ENCODE measurements around the gene CEP63.

The CEP63 gene

DNA sequence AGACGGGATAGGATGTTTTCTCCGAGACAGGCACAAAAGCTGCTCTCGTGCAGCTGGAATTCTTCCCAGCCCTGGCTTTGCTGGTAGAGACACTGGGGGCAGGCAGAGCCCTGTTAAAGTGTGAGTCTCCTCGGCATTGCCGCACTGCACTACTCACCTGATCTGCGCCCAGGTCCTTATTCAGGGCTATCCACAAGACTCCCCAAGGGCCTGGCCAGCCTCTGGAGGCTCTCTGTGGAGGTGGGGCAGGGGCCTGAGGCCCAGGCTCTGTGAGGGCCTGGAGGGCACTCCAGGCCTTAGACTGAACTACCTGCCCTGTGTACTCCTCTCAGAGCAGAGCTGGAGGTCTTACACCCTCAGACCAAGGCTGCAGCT lies 116.6 kb downstream of the CEP63 start:
- no peaks in the 10 kb centered on the region for H3K9me3 Mint-ChIP-seq
- H3K4me1 Mint-ChIP-seq = peaks cover 19% of the 10 kb centered on the region
- no peaks in the 10 kb centered on the region for H3K36me3 Mint-ChIP-seq (ENCODE audit: low read depth)
- H3K4me3 Mint-ChIP-seq = no peak overlapping the region
- H3K27ac Mint-ChIP-seq = no peak overlapping the region
- peaks cover 15% of the 10 kb centered on the region for H3K27me3 Mint-ChIP-seq (ENCODE audit: low read depth)
- TF ChIP-seq, protein P1, sequence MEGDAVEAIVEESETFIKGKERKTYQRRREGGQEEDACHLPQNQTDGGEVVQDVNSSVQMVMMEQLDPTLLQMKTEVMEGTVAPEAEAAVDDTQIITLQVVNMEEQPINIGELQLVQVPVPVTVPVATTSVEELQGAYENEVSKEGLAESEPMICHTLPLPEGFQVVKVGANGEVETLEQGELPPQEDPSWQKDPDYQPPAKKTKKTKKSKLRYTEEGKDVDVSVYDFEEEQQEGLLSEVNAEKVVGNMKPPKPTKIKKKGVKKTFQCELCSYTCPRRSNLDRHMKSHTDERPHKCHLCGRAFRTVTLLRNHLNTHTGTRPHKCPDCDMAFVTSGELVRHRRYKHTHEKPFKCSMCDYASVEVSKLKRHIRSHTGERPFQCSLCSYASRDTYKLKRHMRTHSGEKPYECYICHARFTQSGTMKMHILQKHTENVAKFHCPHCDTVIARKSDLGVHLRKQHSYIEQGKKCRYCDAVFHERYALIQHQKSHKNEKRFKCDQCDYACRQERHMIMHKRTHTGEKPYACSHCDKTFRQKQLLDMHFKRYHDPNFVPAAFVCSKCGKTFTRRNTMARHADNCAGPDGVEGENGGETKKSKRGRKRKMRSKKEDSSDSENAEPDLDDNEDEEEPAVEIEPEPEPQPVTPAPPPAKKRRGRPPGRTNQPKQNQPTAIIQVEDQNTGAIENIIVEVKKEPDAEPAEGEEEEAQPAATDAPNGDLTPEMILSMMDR (IDR thresholded peaks at IDR 0.05; ENCODE audit: unreplicated experiment in 3 of 3) = no peak

DNA sequence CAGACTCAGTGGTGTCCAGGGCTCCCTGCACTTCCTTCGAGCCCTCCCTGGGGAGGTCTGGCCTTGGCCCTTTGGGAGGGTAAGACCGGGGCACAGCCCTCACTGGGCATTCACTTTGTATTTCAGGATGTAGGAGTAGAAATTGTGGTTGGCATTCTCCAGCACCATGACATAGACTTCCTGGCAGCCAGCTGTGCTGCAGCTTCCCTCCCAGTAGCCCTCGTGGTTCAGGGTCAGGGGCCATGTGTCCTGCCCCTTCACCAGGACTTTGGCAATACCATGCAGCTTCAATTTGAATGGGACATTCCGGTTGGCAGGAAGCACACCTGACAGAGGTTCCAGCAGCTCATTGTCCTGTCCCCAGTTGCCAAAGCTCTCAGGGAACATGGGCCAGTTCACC lies 117.6 kb downstream of the CEP63 start:
- peaks cover 19% of the 10 kb centered on the region for H3K4me1 Mint-ChIP-seq
- TF ChIP-seq, protein P1 (IDR thresholded peaks at IDR 0.05; ENCODE audit: unreplicated experiment in 3 of 3) = no peak
- H3K9me3 Mint-ChIP-seq = no peaks in the 10 kb centered on the region
- H3K36me3 Mint-ChIP-seq (ENCODE audit: low read depth) = no peaks in the 10 kb centered on the region
- peaks cover 12% of the 10 kb centered on the region for H3K27me3 Mint-ChIP-seq (ENCODE audit: low read depth)
- no peak overlapping the region for H3K27ac Mint-ChIP-seq
- H3K4me3 Mint-ChIP-seq = no peak overlapping the region

DNA sequence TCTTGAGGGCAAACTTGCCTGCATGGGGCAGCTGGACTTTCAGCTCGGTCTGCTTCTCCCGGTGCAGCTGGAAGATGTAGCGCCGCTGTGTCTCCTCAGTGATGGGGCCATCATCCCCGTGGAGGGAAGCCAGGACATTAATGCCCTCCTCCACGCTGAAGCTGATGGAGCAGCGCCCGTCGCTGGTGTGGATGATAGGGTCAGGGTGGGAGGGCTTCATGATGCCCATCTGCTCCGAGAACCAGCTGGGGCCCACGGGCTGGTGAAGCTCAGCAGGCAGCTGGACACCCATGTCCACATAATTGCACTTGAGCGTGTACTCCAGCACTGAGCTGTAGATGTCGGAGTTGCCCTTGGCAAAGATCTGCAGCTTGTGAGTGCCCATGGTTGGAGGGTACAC lies 118.1 kb downstream of the CEP63 start:
- TF ChIP-seq, protein P1 (IDR thresholded peaks at IDR 0.05; ENCODE audit: unreplicated experiment in 3 of 3) = no peak
- no peak overlapping the region for H3K27ac Mint-ChIP-seq
- H3K4me1 Mint-ChIP-seq = peaks cover 20% of the 10 kb centered on the region
- no peaks in the 10 kb centered on the region for H3K9me3 Mint-ChIP-seq
- peaks cover 14% of the 10 kb centered on the region for H3K27me3 Mint-ChIP-seq (ENCODE audit: low read depth)
- H3K4me3 Mint-ChIP-seq = no peak overlapping the region
- H3K36me3 Mint-ChIP-seq (ENCODE audit: low read depth) = no peaks in the 10 kb centered on the region

DNA sequence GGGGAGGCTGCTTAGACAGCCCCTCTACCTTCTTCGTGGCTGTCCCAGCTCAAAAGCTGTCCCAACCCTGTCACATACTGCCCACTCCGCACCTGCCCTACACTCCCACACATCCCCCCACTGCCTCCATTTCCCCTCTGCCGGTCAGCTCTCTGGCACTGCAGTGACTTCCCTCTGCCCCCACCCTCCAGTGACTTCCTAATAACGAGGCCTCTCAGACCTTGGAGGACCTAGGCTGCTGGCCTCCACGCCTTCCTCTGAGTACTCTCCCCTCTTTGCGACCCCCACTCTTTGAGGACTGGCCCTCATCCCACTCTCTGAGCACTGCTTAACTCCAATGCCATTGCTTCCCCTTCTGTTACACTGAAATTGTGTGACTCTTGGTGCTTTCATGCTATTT lies 119.7 kb downstream of the CEP63 start:
- TF ChIP-seq, protein P1 (IDR thresholded peaks at IDR 0.05; ENCODE audit: unreplicated experiment in 3 of 3) = no peak
- peaks cover 14% of the 10 kb centered on the region for H3K27me3 Mint-ChIP-seq (ENCODE audit: low read depth)
- no peaks in the 10 kb centered on the region for H3K9me3 Mint-ChIP-seq
- H3K27ac Mint-ChIP-seq = no peak overlapping the region
- H3K4me3 Mint-ChIP-seq = no peak overlapping the region
- peaks cover 24% of the 10 kb centered on the region for H3K4me1 Mint-ChIP-seq
- no peaks in the 10 kb centered on the region for H3K36me3 Mint-ChIP-seq (ENCODE audit: low read depth)

DNA sequence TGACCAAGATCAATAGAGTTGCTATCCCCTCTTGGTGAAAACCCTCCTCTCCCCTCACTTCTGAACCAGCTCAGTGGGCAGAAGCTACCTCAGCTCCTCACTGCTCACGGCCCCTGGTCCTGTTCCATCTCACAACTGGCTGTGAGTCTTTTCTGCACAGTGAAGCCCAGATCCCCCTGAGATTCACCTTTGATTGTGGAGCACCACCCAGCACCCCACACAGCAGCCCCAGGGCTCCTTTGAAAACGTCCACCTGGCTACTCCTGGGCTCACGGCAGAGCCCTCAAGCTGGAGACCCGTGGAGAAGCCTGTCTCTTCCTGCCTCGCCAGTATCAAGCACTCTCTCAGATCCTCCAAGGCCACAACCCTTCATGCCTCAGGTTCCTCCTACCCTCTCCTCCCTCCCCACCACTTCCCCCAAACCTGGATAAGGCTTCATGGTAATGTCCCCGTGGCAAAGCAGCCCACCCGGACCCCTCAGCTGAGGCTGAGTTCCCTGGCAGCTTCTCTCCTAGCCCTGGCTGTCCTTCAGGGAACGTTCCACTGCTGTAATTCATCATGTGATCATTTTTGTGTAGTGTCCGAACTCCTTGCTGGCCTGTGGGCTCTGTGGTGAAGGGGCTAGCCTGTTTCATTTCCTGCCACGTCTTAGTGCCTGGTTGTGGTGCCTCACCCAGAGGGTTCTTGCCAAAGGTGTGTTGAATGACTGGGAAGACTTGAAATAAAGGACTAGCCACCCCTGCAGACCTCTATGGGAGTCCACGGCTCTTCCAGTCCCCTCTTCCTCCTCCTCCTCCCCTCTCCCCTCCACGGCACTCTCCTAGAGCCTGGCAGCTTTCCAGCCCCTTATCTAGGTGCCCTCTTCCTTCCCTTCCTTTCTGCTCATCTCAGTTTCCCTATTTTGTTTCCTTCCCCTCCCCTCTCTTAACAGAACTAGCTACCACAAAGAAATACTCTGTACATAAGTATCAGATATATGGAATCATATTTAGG lies 120.5 kb downstream of the CEP63 start:
- TF ChIP-seq, protein P1 (IDR thresholded peaks at IDR 0.05; ENCODE audit: unreplicated experiment in 3 of 3) = no peak
- Mint-ChIP-seq H3K27me3 (ENCODE audit: low read depth) (peaks cover 8% of the 10 kb centered on the region), H3K4me1 (peaks cover 16% of the 10 kb centered on the region), H3K27ac (no peak overlapping the region), H3K9me3 (no peaks in the 10 kb centered on the region), H3K4me3 (no peak overlapping the region), H3K36me3 (ENCODE audit: low read depth) (no peaks in the 10 kb centered on the region)

Data from nephron (organoid).